ENCODE measurements around the gene ITPKC. TPM values are rescaled to one million over a fixed set of nuclear protein-coding genes. Genes with fewer than 3 reads are reported as not detected.

ITPKC gene
- total and polyA plus RNA-seq, 2 experiments from 2014 or later, result 15.4 to 19.4 TPM

Other genes with a start within 250 kb of the ITPKC start
- gene SHKBP1, start 140.2 kb upstream of the ITPKC start, total RNA-seq, result 53.3 and 63.6 TPM in 2 replicates
- 70.1 and 83.4 TPM in 2 replicates for gene SHKBP1, start 140.2 kb upstream of the ITPKC start, polyA plus RNA-seq
- gene LTBP4, start 115.7 kb upstream of the ITPKC start, total RNA-seq, result 85.3 and 203 TPM in 2 replicates
- gene LTBP4, start 115.7 kb upstream of the ITPKC start, polyA plus RNA-seq, result 158 and 255 TPM in 2 replicates
- gene NUMBL, start 26.5 kb upstream of the ITPKC start, total RNA-seq, result 17.1 and 21.7 TPM in 2 replicates
- gene NUMBL, start 26.5 kb upstream of the ITPKC start, polyA plus RNA-seq, result 12.6 and 13.8 TPM in 2 replicates
- gene COQ8B, start 226 bp upstream of the ITPKC start, total RNA-seq, result 82.5 and 90.1 TPM in 2 replicates
- gene COQ8B, start 226 bp upstream of the ITPKC start, polyA plus RNA-seq, result 62.6 and 90.6 TPM in 2 replicates
- gene ACTMAP, start 33.4 kb downstream of the ITPKC start, total RNA-seq, result 7.6 and 9.6 TPM in 2 replicates
- 30.4 and 40.0 TPM in 2 replicates for gene ACTMAP, start 33.4 kb downstream of the ITPKC start, polyA plus RNA-seq
- gene SNRPA, start 34.1 kb downstream of the ITPKC start, total RNA-seq, result 158 and 230 TPM in 2 replicates
- 145 and 155 TPM in 2 replicates for gene SNRPA, start 34.1 kb downstream of the ITPKC start, polyA plus RNA-seq
- not detected in 2 replicates for gene MIA, start 58.4 kb downstream of the ITPKC start, total RNA-seq
- gene MIA, start 58.4 kb downstream of the ITPKC start, polyA plus RNA-seq, result not detected in 2 replicates
- 15.8 and 21.8 TPM in 2 replicates for gene RAB4B, start 61.1 kb downstream of the ITPKC start, total RNA-seq
- gene RAB4B, start 61.1 kb downstream of the ITPKC start, polyA plus RNA-seq, result 21.3 and 38.9 TPM in 2 replicates
- 99.5 and 109 TPM in 2 replicates for gene EGLN2, start 82.1 kb downstream of the ITPKC start, total RNA-seq
- 96.4 and 122 TPM in 2 replicates for gene EGLN2, start 82.1 kb downstream of the ITPKC start, polyA plus RNA-seq
- gene CYP2A6, start 133.3 kb downstream of the ITPKC start, total RNA-seq, result 0.42 TPM in 1 of 2 replicates, not detected in the other
- gene CYP2A6, start 133.3 kb downstream of the ITPKC start, polyA plus RNA-seq, result 0.25 TPM in 1 of 2 replicates, not detected in the other
- not detected in 2 replicates for gene CYP2A7, start 165.1 kb downstream of the ITPKC start, total RNA-seq
- not detected in 2 replicates for gene CYP2A7, start 165.1 kb downstream of the ITPKC start, polyA plus RNA-seq

Measured in cardiac muscle cell (in vitro differentiated cells and primary cell).